ENCODE results near the gene GRM5. TPM values are rescaled to one million over a fixed set of nuclear protein-coding genes. Genes with fewer than 3 reads are reported as not detected.

GRM5 gene
- total and polyA plus RNA-seq, 4 donors, result not detected

- WGBS, result 93% methylated on average over 1 of the region's 1 CpG
- H3K4me1 ChIP-seq (ENCODE audit: control insufficient read depth in 4 of 4, insufficient read depth in 4 of 4, low read length in 3 of 4), result peaks cover 2 to 6% (median 3%) of the 10 kb centered on the region in 4 donors
- no peak for DNase-seq (ENCODE audit: low spot score)
- TF ChIP-seq FOXA2 (IDR thresholded peaks at IDR 0.05), result no peak
- no peak for TF ChIP-seq FOXA1 (IDR thresholded peaks at IDR 0.05)
- TF ChIP-seq RAD21 (IDR thresholded peaks at IDR 0.05), result no peak
- TF ChIP-seq RXRA (IDR thresholded peaks at IDR 0.05), result no peak
- TF ChIP-seq, protein P1, sequence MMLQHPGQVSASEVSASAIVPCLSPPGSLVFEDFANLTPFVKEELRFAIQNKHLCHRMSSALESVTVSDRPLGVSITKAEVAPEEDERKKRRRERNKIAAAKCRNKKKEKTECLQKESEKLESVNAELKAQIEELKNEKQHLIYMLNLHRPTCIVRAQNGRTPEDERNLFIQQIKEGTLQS (IDR thresholded peaks at IDR 0.05), result no peak
- no peak for TF ChIP-seq JUND (IDR thresholded peaks at IDR 0.05)
- TF ChIP-seq TAF1 (conservative IDR thresholded peaks at IDR 0.05), result no peak
- no peak for TF ChIP-seq SP1 (IDR thresholded peaks at IDR 0.05)
- no peaks in the 10 kb centered on the region for H3K9me3 ChIP-seq (ENCODE audit: control insufficient read depth in 4 of 4, low read length in 3 of 4)
- H3K9ac ChIP-seq (ENCODE audit: low read depth in 1 of 2, low read length in 2 of 2), result no peak overlapping the region
- no peaks in the 10 kb centered on the region for H3K36me3 ChIP-seq (ENCODE audit: control insufficient read depth in 4 of 4, insufficient read depth in 3 of 4, low read depth in 1 of 4, low read length in 3 of 4)
- H3K4me3 ChIP-seq (ENCODE audit: low read depth in 1 of 3, low read length in 3 of 3), result no peak overlapping the region
- H3K27ac ChIP-seq (ENCODE audit: low read depth in 1 of 2, low read length in 2 of 2), result no peak overlapping the region
- no peaks in the 10 kb centered on the region for H3K27me3 ChIP-seq (ENCODE audit: control insufficient read depth in 4 of 4, insufficient read depth in 4 of 4, low read length in 3 of 4)
Observed at GRCh38 chr11:88529426-88529825, 536.4 kb downstream of the GRM5 start.

DNA sequence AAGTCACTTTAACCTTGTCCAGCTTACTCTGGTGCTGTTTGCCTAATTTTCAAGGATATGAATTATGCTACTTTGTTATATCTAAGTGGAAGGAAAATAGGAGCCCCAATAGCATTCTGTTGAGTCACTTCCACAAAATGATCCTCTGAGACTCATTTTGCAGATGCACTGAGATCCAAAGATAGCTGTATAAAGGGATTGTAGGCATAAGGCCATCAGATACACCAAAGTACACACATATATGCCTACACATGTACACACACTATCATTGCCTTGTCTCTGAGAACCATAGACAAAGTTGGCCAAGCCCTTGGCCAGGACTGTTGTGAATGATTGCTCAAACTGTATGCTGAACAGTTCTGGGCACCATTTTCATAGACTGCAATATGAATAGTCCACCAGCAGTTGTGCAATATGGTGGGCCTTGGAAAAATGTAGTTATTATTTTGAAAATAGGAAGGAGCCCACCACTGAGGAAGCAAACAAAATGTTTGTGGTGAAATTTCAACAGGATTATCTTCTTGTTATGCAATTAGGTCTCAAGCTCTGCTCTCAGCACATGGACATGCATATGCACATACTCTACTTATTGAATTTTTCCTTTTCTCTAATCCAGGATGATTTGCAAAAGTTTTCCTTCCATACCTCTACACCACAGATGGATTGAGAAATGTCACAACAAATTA, 542.3 kb downstream of the GRM5 start:
- no peak overlapping the region for H3K27ac ChIP-seq (ENCODE audit: low read depth in 1 of 2, low read length in 2 of 2)
- H3K36me3 ChIP-seq (ENCODE audit: control insufficient read depth in 4 of 4, insufficient read depth in 3 of 4, low read depth in 1 of 4, low read length in 3 of 4), result no peaks in the 10 kb centered on the region
- no peaks in the 10 kb centered on the region for H3K4me1 ChIP-seq (ENCODE audit: control insufficient read depth in 4 of 4, insufficient read depth in 4 of 4, low read length in 3 of 4)
- peaks cover 0 to 3% (median 0%) of the 10 kb centered on the region in 4 donors for H3K27me3 ChIP-seq (ENCODE audit: control insufficient read depth in 4 of 4, insufficient read depth in 4 of 4, low read length in 3 of 4)
- DNase-seq (ENCODE audit: low spot score), result no peak
- TF ChIP-seq EGR1 (IDR thresholded peaks at IDR 0.05; ENCODE audit: low read depth in 2 of 2), result no peak
- TF ChIP-seq RAD21 (IDR thresholded peaks at IDR 0.05), result no peak
- TF ChIP-seq, protein P2, sequence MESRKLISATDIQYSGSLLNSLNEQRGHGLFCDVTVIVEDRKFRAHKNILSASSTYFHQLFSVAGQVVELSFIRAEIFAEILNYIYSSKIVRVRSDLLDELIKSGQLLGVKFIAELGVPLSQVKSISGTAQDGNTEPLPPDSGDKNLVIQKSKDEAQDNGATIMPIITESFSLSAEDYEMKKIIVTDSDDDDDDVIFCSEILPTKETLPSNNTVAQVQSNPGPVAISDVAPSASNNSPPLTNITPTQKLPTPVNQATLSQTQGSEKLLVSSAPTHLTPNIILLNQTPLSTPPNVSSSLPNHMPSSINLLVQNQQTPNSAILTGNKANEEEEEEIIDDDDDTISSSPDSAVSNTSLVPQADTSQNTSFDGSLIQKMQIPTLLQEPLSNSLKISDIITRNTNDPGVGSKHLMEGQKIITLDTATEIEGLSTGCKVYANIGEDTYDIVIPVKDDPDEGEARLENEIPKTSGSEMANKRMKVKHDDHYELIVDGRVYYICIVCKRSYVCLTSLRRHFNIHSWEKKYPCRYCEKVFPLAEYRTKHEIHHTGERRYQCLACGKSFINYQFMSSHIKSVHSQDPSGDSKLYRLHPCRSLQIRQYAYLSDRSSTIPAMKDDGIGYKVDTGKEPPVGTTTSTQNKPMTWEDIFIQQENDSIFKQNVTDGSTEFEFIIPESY (IDR thresholded peaks at IDR 0.05), result no peak
- TF ChIP-seq, protein P3, sequence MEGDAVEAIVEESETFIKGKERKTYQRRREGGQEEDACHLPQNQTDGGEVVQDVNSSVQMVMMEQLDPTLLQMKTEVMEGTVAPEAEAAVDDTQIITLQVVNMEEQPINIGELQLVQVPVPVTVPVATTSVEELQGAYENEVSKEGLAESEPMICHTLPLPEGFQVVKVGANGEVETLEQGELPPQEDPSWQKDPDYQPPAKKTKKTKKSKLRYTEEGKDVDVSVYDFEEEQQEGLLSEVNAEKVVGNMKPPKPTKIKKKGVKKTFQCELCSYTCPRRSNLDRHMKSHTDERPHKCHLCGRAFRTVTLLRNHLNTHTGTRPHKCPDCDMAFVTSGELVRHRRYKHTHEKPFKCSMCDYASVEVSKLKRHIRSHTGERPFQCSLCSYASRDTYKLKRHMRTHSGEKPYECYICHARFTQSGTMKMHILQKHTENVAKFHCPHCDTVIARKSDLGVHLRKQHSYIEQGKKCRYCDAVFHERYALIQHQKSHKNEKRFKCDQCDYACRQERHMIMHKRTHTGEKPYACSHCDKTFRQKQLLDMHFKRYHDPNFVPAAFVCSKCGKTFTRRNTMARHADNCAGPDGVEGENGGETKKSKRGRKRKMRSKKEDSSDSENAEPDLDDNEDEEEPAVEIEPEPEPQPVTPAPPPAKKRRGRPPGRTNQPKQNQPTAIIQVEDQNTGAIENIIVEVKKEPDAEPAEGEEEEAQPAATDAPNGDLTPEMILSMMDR (IDR thresholded peaks at IDR 0.05; ENCODE audit: low read depth, low read length, missing input control), result no peak
- TF ChIP-seq HNF4A (conservative IDR thresholded peaks at IDR 0.05), result no peak
- TF ChIP-seq GABPA (IDR thresholded peaks at IDR 0.05 in 1 of 2, conservative IDR thresholded peaks at IDR 0.05 in 1 of 2), result no peak
- TF ChIP-seq, protein P4, sequence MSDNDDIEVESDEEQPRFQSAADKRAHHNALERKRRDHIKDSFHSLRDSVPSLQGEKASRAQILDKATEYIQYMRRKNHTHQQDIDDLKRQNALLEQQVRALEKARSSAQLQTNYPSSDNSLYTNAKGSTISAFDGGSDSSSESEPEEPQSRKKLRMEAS (IDR thresholded peaks at IDR 0.05), result no peak
- TF ChIP-seq RXRA (IDR thresholded peaks at IDR 0.05), result no peak
- TF ChIP-seq YY1 (IDR thresholded peaks at IDR 0.05), result no peak
- no peak for TF ChIP-seq JUND (IDR thresholded peaks at IDR 0.05)
- no peak for TF ChIP-seq NR2F2 (IDR thresholded peaks at IDR 0.05)
- TF ChIP-seq, protein P1 (IDR thresholded peaks at IDR 0.05), result no peak
- no peak for TF ChIP-seq SP1 (IDR thresholded peaks at IDR 0.05)
- no peak for TF ChIP-seq FOXA2 (IDR thresholded peaks at IDR 0.05)
- TF ChIP-seq HNF4G (IDR thresholded peaks at IDR 0.05), result no peak
- no peak for TF ChIP-seq TAF1 (conservative IDR thresholded peaks at IDR 0.05)
- no peak for TF ChIP-seq FOXA1 (IDR thresholded peaks at IDR 0.05)
- TF ChIP-seq, protein P5, sequence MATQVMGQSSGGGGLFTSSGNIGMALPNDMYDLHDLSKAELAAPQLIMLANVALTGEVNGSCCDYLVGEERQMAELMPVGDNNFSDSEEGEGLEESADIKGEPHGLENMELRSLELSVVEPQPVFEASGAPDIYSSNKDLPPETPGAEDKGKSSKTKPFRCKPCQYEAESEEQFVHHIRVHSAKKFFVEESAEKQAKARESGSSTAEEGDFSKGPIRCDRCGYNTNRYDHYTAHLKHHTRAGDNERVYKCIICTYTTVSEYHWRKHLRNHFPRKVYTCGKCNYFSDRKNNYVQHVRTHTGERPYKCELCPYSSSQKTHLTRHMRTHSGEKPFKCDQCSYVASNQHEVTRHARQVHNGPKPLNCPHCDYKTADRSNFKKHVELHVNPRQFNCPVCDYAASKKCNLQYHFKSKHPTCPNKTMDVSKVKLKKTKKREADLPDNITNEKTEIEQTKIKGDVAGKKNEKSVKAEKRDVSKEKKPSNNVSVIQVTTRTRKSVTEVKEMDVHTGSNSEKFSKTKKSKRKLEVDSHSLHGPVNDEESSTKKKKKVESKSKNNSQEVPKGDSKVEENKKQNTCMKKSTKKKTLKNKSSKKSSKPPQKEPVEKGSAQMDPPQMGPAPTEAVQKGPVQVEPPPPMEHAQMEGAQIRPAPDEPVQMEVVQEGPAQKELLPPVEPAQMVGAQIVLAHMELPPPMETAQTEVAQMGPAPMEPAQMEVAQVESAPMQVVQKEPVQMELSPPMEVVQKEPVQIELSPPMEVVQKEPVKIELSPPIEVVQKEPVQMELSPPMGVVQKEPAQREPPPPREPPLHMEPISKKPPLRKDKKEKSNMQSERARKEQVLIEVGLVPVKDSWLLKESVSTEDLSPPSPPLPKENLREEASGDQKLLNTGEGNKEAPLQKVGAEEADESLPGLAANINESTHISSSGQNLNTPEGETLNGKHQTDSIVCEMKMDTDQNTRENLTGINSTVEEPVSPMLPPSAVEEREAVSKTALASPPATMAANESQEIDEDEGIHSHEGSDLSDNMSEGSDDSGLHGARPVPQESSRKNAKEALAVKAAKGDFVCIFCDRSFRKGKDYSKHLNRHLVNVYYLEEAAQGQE (IDR thresholded peaks at IDR 0.05), result no peak
- H3K4me3 ChIP-seq (ENCODE audit: low read depth in 1 of 3, low read length in 3 of 3), result no peak overlapping the region
- no peak overlapping the region for H3K9ac ChIP-seq (ENCODE audit: low read depth in 1 of 2, low read length in 2 of 2)
- no peaks in the 10 kb centered on the region for H3K9me3 ChIP-seq (ENCODE audit: control insufficient read depth in 4 of 4, low read length in 3 of 4)
